AG10803 (cell line): Measurements from ENCODE around the gene NPTN.

ENCODE experiments used
- DNase-seq: peaks from one replicate; pipeline ENCODE4 v3.0.0; 2010; ENCODE audit warnings: low read depth
- H3K4me3 ChIP-seq: 2 replicates; pipeline ENCODE4 v1.5.1; 2011; ENCODE audit warnings: mild to moderate bottlenecking, low read length, control low read depth
- CTCF ChIP-seq: conservative IDR thresholded peaks from 2 replicates; pipeline ENCODE4 v1.5.1; 2011; ENCODE audit warnings: mild to moderate bottlenecking, low read length, control low read depth, inconsistent platforms

Gene NPTN

GRCh38 chr15:73608475-73608874, 24.7 kb downstream of the NPTN start:
- H3K4me3 ChIP-seq, result no peak overlapping the region
- no peak for DNase-seq
- TF ChIP-seq CTCF, result no peak

- no peak for TF ChIP-seq CTCF
- no peak overlapping the region for H3K4me3 ChIP-seq
- no peak for DNase-seq
These were observed 25.3 kb downstream of the NPTN start for GRCh38 chr15:73607843-73608242.

- no peak for DNase-seq
- no peak for TF ChIP-seq CTCF
- H3K4me3 ChIP-seq, result no peak overlapping the region
These were observed 25.8 kb downstream of the NPTN start for GRCh38 chr15:73607405-73607804.

- TF ChIP-seq CTCF, result no peak
- no peak overlapping the region for H3K4me3 ChIP-seq
- DNase-seq, result no peak
These were observed 27.3 kb downstream of the NPTN start for GRCh38 chr15:73605759-73606436.

- no peak for DNase-seq
- TF ChIP-seq CTCF, result no peak
- no peak overlapping the region for H3K4me3 ChIP-seq
These were observed 28.7 kb downstream of the NPTN start for GRCh38 chr15:73604477-73604876.

- no peak for TF ChIP-seq CTCF
- DNase-seq, result no peak
- H3K4me3 ChIP-seq, result no peak overlapping the region
These were observed 30.2 kb downstream of the NPTN start for GRCh38 chr15:73602992-73603391.

GRCh38 chr15:73602446-73602843, 30.7 kb downstream of the NPTN start:
- no peak overlapping the region for H3K4me3 ChIP-seq
- no peak for TF ChIP-seq CTCF
- DNase-seq, result no peak
